GM12878 (cell line): ENCODE results near the gene TMEM40. TPM values are rescaled to one million over a fixed set of nuclear protein-coding genes. Genes with fewer than 3 reads are reported as not detected.
A peak's percentile ranks its signal among the peaks of the same experiment; 100 is the strongest.

ENCODE experiments used
- ATAC-seq: fragments of 200-7000 bp; cut with Tn5 transposase; 3 replicates; pipeline ENCODE4 v1.9.1; 2020; ENCODE audit warnings: mild to moderate bottlenecking, moderate library complexity
- BruUV-seq: library from RNA; stranded (reverse); fragments of 400-500 nt; replicated peaks from 2 replicates; lab custom pipeline; 2021; lab: Mats Ljungman, UMichigan
- CTCF ChIA-PET: fragments of 300-600 bp; sonication (Branson Sonifier 250); formaldehyde crosslinking; extraction: SDS; loops from one replicate; lab custom pipeline; 2021; ENCODE audit warnings: inconsistent platforms; lab: Yijun Ruan, JAX
- POLR2A ChIA-PET: fragments of 350-600 bp; formaldehyde crosslinking; extraction: SDS; loops from one replicate; lab custom pipeline; 2021; ENCODE audit warnings: inconsistent platforms; lab: Charles Lee
- RAD21 ChIA-PET: fragments of 300-600 bp; sonication (Branson Sonifier 250); formaldehyde crosslinking; loops from one replicate; lab custom pipeline; 2023; ENCODE audit warnings: antibody characterized with exemption; ENCODE audit not compliant: unreplicated experiment; lab: Charles Lee
- SMC1A ChIA-PET: fragments of 300-600 bp; sonication (Branson Sonifier 250); formaldehyde crosslinking; loops from one replicate; lab custom pipeline; 2023; ENCODE audit not compliant: unreplicated experiment, uncharacterized antibody; lab: Charles Lee
- DNase-seq: peaks from one replicate; pipeline ENCODE4 v3.0.0-alpha.2; 2011; ENCODE audit warnings: low read depth, low spot score
- FAIRE-seq: peaks from 3 replicates; lab custom pipeline; 2011; peaks lifted over from hg19 to GRCh38; lab: Jason Lieb, UNC
- H2AFZ ChIP-seq: 2 replicates; pipeline ENCODE4 v1.6.0; 2011; ENCODE audit warnings: low read depth, low read length, control low read depth; ENCODE audit not compliant: control insufficient read depth
- H3K27ac ChIP-seq: 2 replicates; pipeline ENCODE4 v1.5.1; 2011; ENCODE audit warnings: control low read depth; ENCODE audit not compliant: control insufficient read depth, insufficient read depth
- H3K27me3 ChIP-seq, 2 experiments: replicated peaks in 1 of 2; 2 replicates each; pipeline versions ENCODE4 v1.6.0 to v1.6.1; 2011; ENCODE audit warnings: low read length in 1 of 2; ENCODE audit not compliant: control insufficient read depth in 2 of 2, insufficient read depth in 2 of 2
- H3K36me3 ChIP-seq, 2 experiments: 2 replicates each; pipeline ENCODE4 v1.5.1; 2011; ENCODE audit warnings: low read length in 1 of 2; ENCODE audit not compliant: control insufficient read depth in 2 of 2, insufficient read depth in 2 of 2
- H3K4me1 ChIP-seq: 2 replicates; pipeline ENCODE4 v1.6.1; 2011; ENCODE audit warnings: mild to moderate bottlenecking, low read length, moderate library complexity, mixed read lengths; ENCODE audit not compliant: control insufficient read depth, insufficient read depth
- H3K4me2 ChIP-seq: 2 replicates; pipeline ENCODE4 v1.6.0; 2011; ENCODE audit warnings: control low read depth; ENCODE audit not compliant: control insufficient read depth, insufficient read depth
- H3K4me3 ChIP-seq: fragments of 200-600 bp; sonication (generic); 2 replicates; pipeline ENCODE4 v1.5.1; 2016
- H3K79me2 ChIP-seq: 2 replicates; pipeline ENCODE4 v1.6.0; 2011; ENCODE audit warnings: low read length; ENCODE audit not compliant: control insufficient read depth, insufficient read depth
- H3K9ac ChIP-seq: 2 replicates; pipeline ENCODE4 v1.8.0; 2011; ENCODE audit warnings: low read length, control low read depth, mixed read lengths; ENCODE audit not compliant: control insufficient read depth, insufficient read depth
- H3K9me3 ChIP-seq: replicated peaks from 3 replicates; pipeline ENCODE4 v1.5.1; 2011; ENCODE audit warnings: mild to moderate bottlenecking, low read length; ENCODE audit not compliant: control insufficient read depth, insufficient read depth
- H4K20me1 ChIP-seq: 2 replicates; pipeline ENCODE4 v1.6.0; 2011; ENCODE audit not compliant: control insufficient read depth, insufficient read depth
- NR2F1 ChIP-seq: fragments of 450-650 bp; conservative IDR thresholded peaks from 2 replicates; pipeline ENCODE4 v1.6.1; 2017; ENCODE audit warnings: mild to moderate bottlenecking
- PKNOX1 ChIP-seq: fragments of 450-650 bp; IDR thresholded peaks from 2 replicates; pipeline ENCODE4 v1.6.1; 2016; ENCODE audit warnings: mild to moderate bottlenecking
- ZNF217 ChIP-seq: fragments of 450-650 bp; IDR thresholded peaks from 2 replicates; pipeline ENCODE4 v1.6.1; 2017; ENCODE audit warnings: antibody characterized with exemption, mild to moderate bottlenecking
- WGBS: methylation state at CpG from one replicate; pipeline ENCODE4 v1.1.6; 2016; ENCODE audit warnings: low lambda C conversion rate; ENCODE audit not compliant: insufficient replicate concordance, insufficient coverage; ENCODE audit errors: missing lambda C conversion rate; 5-methylcytosine and 5-hydroxymethylcytosine counted together
- in situ Hi-C: fragments of 300-500 bp; cut with MboI; formaldehyde crosslinking; loops from 9 replicates; pipeline ENCODE4 v1.14.3; 2018; ENCODE audit warnings: mixed read lengths
- intact Hi-C: fragments of 100-400 bp; cut with micrococcal nuclease; formaldehyde crosslinking; loops from one replicate; pipeline ENCODE4 v1.14.2; 2022; ENCODE audit not compliant: unreplicated experiment
- polyA plus RNA-seq, 11 experiments: library from polyadenylated mRNA; depleted of rRNA in 4 of 11; unstranded in 6 of 11; stranded (reverse) in 5 of 11; fragments of >200 nt; fragmentation: Nextera tagmentation in 4 of 11; fragmentation: Illumina TruSeq in 1 of 11; extraction: Ambion mirVana in 4 of 11; extraction: Trizol in 1 of 11; gene quantifications; 1 replicate in 1 of 11; 2 replicates in 10 of 11; pipeline versions ENCODE4 v1.2.1 to v1.2.3, GENCODE V29; 2011 to 2016; ENCODE audit warnings: inconsistent platforms in 2 of 11, missing spikeins in 2 of 11, low read depth in 1 of 11
- total RNA-seq, 4 experiments: library from RNA; depleted of rRNA in 3 of 4; stranded (reverse); fragments of >200 nt in 3 of 4; fragmentation: Illumina TruSeq in 1 of 4; extraction: Trizol in 1 of 4; gene quantifications; 2 replicates each; pipeline versions ENCODE4 v1.2.1 to v1.2.3, GENCODE V29; 2013 to 2021

Gene TMEM40
- total and polyA plus RNA-seq, 10 of the 15 experiments (the other 5 are each of a cell fraction or from before 2014, with no cell fraction given) = 0.10 to 0.46 (median 0.27) TPM; not detected in 3

- Histone ChIP-seq H3K79me2 (no peaks in the 10 kb centered on the region), H3K9ac (no peak overlapping the region), H3K27ac (no peak overlapping the region), H3K4me2 (no peak overlapping the region), H3K9me3 (no peaks in the 10 kb centered on the region), H2AFZ (no peak overlapping the region), H3K27me3 (no peaks in the 10 kb centered on the region), H3K4me1 (no peaks in the 10 kb centered on the region), H4K20me1 (no peaks in the 10 kb centered on the region), H3K4me3 (no peak overlapping the region), H3K36me3 (no peaks in the 10 kb centered on the region)
- RAD21 ChIA-PET = no interaction called here
- CTCF ChIA-PET = no interaction called here
- 51% methylated on average over 11 of the region's 11 CpGs for WGBS
- in situ Hi-C loops (no loop called here), intact Hi-C loops (no loop called here)
- DNase-seq = no peak
- no peak for TF ChIP-seq NR2F1
- peak; percentile 31; the same call in 1 of the 2 replicates for TF ChIP-seq PKNOX1
- no TSS peak for BruUV-seq
- FAIRE-seq = no peak
- SMC1A ChIA-PET = no interaction called here
- POLR2A ChIA-PET = no interaction called here
- ATAC-seq = no peak
Observed at GRCh38 chr3:12689997-12690711, 68.9 kb downstream of the TMEM40 start.

DNA sequence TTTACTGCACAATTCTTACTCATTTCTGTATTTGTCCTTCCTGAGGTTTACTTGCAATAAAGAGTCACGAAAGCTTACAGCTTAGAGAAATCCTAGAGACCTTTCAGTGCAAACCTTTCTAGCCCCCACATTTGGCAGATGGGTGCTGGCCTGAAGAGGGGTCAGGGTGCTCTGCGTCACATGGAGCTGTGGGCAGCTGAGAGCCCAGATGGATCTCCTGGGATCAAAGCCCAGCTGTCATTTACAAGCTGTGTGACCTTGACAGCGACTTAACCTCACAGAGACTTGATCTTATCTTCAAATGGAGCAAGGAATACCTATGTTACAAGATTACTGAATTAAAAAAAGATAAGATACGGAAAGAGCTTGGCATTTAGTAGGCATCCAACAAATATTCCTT, 71.1 kb downstream of the TMEM40 start:
- Histone ChIP-seq H3K4me1 (no peaks in the 10 kb centered on the region), H3K27me3 (no peaks in the 10 kb centered on the region), H3K4me3 (no peak overlapping the region), H3K4me2 (no peak overlapping the region), H3K79me2 (no peaks in the 10 kb centered on the region), H2AFZ (no peak overlapping the region), H4K20me1 (no peaks in the 10 kb centered on the region), H3K36me3 (no peaks in the 10 kb centered on the region), H3K9ac (no peak overlapping the region), H3K9me3 (no peaks in the 10 kb centered on the region), H3K27ac (no peak overlapping the region)
- no peak for TF ChIP-seq ZNF217
- SMC1A ChIA-PET = interaction anchor here (0.8 to 1.4 kb wide), 3 partner anchors 18 to 40 kb away, joined by 3 to 4 read pairs (median 3); partner anchors contain the start of gene RAF1
- ATAC-seq (no peak), DNase-seq (no peak), FAIRE-seq (no peak)
- 44% methylated on average over 4 of the region's 4 CpGs for WGBS
- CTCF ChIA-PET = no interaction called here
- no TSS peak for BruUV-seq
- RAD21 ChIA-PET = interaction anchor here (0.6 kb wide), 1 partner anchor 122 kb away, joined by 3 read pairs; no protein-coding TSS in a partner anchor
- POLR2A ChIA-PET = interaction anchor here (0.6 kb wide), 1 partner anchor 128 kb away, joined by 6 read pairs; no protein-coding TSS in a partner anchor
- intact Hi-C loops = no loop called here
- in situ Hi-C loops = no loop called here
